WTC11 (cell line): ENCODE data around the gene ADARB2. TPM values are rescaled to one million over a fixed set of nuclear protein-coding genes. Genes with fewer than 3 reads are reported as not detected.

ENCODE experiments used
- ATAC-seq: fragments of 200-7000 bp; cut with Tn5 transposase; 2 replicates; pipeline ENCODE4 v1.10.0; 2021; ENCODE audit warnings: mild to moderate bottlenecking, moderate library complexity
- CTCF ChIA-PET: fragments of 300-600 bp; sonication (Branson Sonifier 250); formaldehyde crosslinking; loops from one replicate; lab custom pipeline; 2021; ENCODE audit warnings: antibody characterized with exemption; lab: Charles Lee
- POLR2A ChIA-PET: fragments of 350-600 bp; sonication (Branson Sonifier 250); formaldehyde crosslinking; loops from one replicate; lab custom pipeline; 2021; ENCODE audit warnings: antibody characterized with exemption; lab: Charles Lee
- DNase-seq: peaks from one replicate; pipeline ENCODE4 v3.0.0; 2021; ENCODE audit warnings: low spot score
- H3K27ac Mint-ChIP-seq: 2 replicates; pipeline ENCODE4 v1.8.0; 2021; ENCODE audit warnings: mixed read lengths
- H3K27me3 Mint-ChIP-seq: 2 replicates; pipeline ENCODE4 v1.8.0; 2021; ENCODE audit warnings: low read depth, mild to moderate bottlenecking, moderate library complexity, mixed read lengths
- H3K36me3 Mint-ChIP-seq: 2 replicates; pipeline ENCODE4 v1.8.0; 2021; ENCODE audit warnings: mixed read lengths
- H3K4me1 Mint-ChIP-seq: 2 replicates; pipeline ENCODE4 v1.8.0; 2022; ENCODE audit warnings: mixed read lengths
- H3K4me3 Mint-ChIP-seq: 2 replicates; pipeline ENCODE4 v1.8.0; 2021; ENCODE audit warnings: mild to moderate bottlenecking, moderate library complexity, mixed read lengths
- H3K9me3 Mint-ChIP-seq: 2 replicates; pipeline ENCODE4 v1.8.0; 2021; ENCODE audit warnings: mixed read lengths
- ELF4 ChIP-seq: sonication (generic); formaldehyde crosslinking; IDR thresholded peaks from 2 replicates; pipeline ENCODE4 v1.8.1; 2022; ENCODE audit warnings: low read depth, mild to moderate bottlenecking, moderate library complexity, missing genetic modification reagents
- FOXJ3 ChIP-seq: sonication (generic); formaldehyde crosslinking; IDR thresholded peaks from 2 replicates; pipeline ENCODE4 v1.9.0; 2021; ENCODE audit warnings: missing genetic modification reagents, mild to moderate bottlenecking, borderline replicate concordance
- GABPB1 ChIP-seq: sonication (generic); formaldehyde crosslinking; IDR thresholded peaks from 2 replicates; pipeline ENCODE4 v1.8.1; 2023; ENCODE audit warnings: mild to moderate bottlenecking, missing genetic modification reagents
- HMGA2 ChIP-seq: fragments of 250-450 bp; sonication (Bioruptor Pico); IDR thresholded peaks from 2 replicates; pipeline ENCODE4 v1.4.0; 2021; ENCODE audit warnings: mild to moderate bottlenecking, moderate library complexity
- MXD4 ChIP-seq: fragments of 250-450 bp; sonication (Bioruptor Pico); IDR thresholded peaks from 2 replicates; pipeline ENCODE4 v1.8.0; 2021; ENCODE audit warnings: mild to moderate bottlenecking, moderate library complexity, borderline replicate concordance
- NFE2L1 ChIP-seq: sonication (generic); formaldehyde crosslinking; IDR thresholded peaks from 2 replicates; pipeline ENCODE4 v1.8.1; 2023; ENCODE audit warnings: missing genetic modification reagents
- NR1H2 ChIP-seq: sonication (generic); formaldehyde crosslinking; IDR thresholded peaks from 2 replicates; pipeline ENCODE4 v1.9.0; 2021; ENCODE audit warnings: mild to moderate bottlenecking, moderate library complexity, missing genetic modification reagents
- PRDM15 ChIP-seq: sonication (generic); formaldehyde crosslinking; IDR thresholded peaks from 2 replicates; pipeline ENCODE4 v1.8.0; 2022; ENCODE audit warnings: missing genetic modification reagents
- RELA ChIP-seq: sonication (generic); formaldehyde crosslinking; IDR thresholded peaks from 2 replicates; pipeline ENCODE4 v1.8.1; 2022; ENCODE audit warnings: missing genetic modification reagents, mild to moderate bottlenecking, borderline replicate concordance
- SOX15 ChIP-seq: fragments of 250-450 bp; sonication (Bioruptor Pico); IDR thresholded peaks from 2 replicates; pipeline ENCODE4 v1.9.0; 2021; ENCODE audit warnings: mild to moderate bottlenecking
- TCF7 ChIP-seq: sonication (generic); formaldehyde crosslinking; IDR thresholded peaks from 2 replicates; pipeline ENCODE4 v1.8.0; 2022; ENCODE audit warnings: mild to moderate bottlenecking, low read depth, missing genetic modification reagents, moderate library complexity
- TEAD4 ChIP-seq: sonication (generic); formaldehyde crosslinking; IDR thresholded peaks from 2 replicates; pipeline ENCODE4 v1.8.0; 2022; ENCODE audit warnings: mild to moderate bottlenecking, missing genetic modification reagents
- USF1 ChIP-seq: sonication (generic); formaldehyde crosslinking; IDR thresholded peaks from 2 replicates; pipeline ENCODE4 v1.8.0; 2022; ENCODE audit warnings: mild to moderate bottlenecking, missing genetic modification reagents
- USF2 ChIP-seq: sonication (generic); formaldehyde crosslinking; IDR thresholded peaks from 2 replicates; pipeline ENCODE4 v1.8.1; 2023; ENCODE audit warnings: mild to moderate bottlenecking, missing genetic modification reagents, moderate library complexity
- ZBTB21 ChIP-seq: sonication (generic); formaldehyde crosslinking; IDR thresholded peaks from 2 replicates; pipeline ENCODE4 v1.8.1; 2023; ENCODE audit warnings: mild to moderate bottlenecking, missing genetic modification reagents, borderline replicate concordance
- ZNF263 ChIP-seq: sonication (generic); formaldehyde crosslinking; IDR thresholded peaks from 2 replicates; pipeline ENCODE4 v1.8.1; 2022; ENCODE audit warnings: low read depth, mild to moderate bottlenecking, moderate library complexity, missing genetic modification reagents
- ZNF396 ChIP-seq: fragments of 250-450 bp; sonication (Bioruptor Pico); IDR thresholded peaks from 2 replicates; pipeline ENCODE4 v1.8.0; 2021; ENCODE audit warnings: mild to moderate bottlenecking, moderate library complexity, borderline replicate concordance
- ZNF423 ChIP-seq: fragments of 250-450 bp; sonication (Bioruptor Pico); IDR thresholded peaks from 2 replicates; pipeline ENCODE4 v2.1.2; 2022; ENCODE audit warnings: mild to moderate bottlenecking, moderate library complexity
- ZNF671 ChIP-seq: fragments of 250-450 bp; sonication (Bioruptor Pico); IDR thresholded peaks from 2 replicates; pipeline ENCODE4 v1.8.0; 2021; ENCODE audit warnings: mild to moderate bottlenecking
- total RNA-seq: library from RNA; stranded (reverse); gene quantifications from 3 replicates; pipeline ENCODE4 v1.2.3, GENCODE V29; 2021
- TF ChIP-seq, protein P1 (sequence below): sonication (generic); formaldehyde crosslinking; conservative IDR thresholded peaks from 2 replicates; pipeline ENCODE4 v1.8.1; 2022; ENCODE audit warnings: mild to moderate bottlenecking, missing genetic modification reagents
- TF ChIP-seq, protein P2 (sequence below): fragments of 250-450 bp; sonication (Bioruptor Pico); IDR thresholded peaks from 2 replicates; pipeline ENCODE4 v2.1.2; 2022; ENCODE audit warnings: mild to moderate bottlenecking, moderate library complexity
- TF ChIP-seq, protein P3 (sequence below): fragments of 250-450 bp; sonication (Bioruptor Pico); conservative IDR thresholded peaks from 2 replicates; pipeline ENCODE4 v1.9.0; 2021; ENCODE audit warnings: mild to moderate bottlenecking

The ADARB2 gene
- total RNA-seq, 1 experiment from 2014 or later, result 3.7 TPM

- no peak for DNase-seq
- POLR2A ChIA-PET, result no interaction called here
- no peak overlapping the region for H3K4me3 Mint-ChIP-seq
- H3K36me3 Mint-ChIP-seq, result no peaks in the 10 kb centered on the region
- H3K27ac Mint-ChIP-seq, result no peak overlapping the region
- peaks cover 3% of the 10 kb centered on the region for H3K27me3 Mint-ChIP-seq
- ATAC-seq, result no peak
- TF ChIP-seq SOX15 (CRISPR knock-in tag), result no peak
- TF ChIP-seq, protein P1, sequence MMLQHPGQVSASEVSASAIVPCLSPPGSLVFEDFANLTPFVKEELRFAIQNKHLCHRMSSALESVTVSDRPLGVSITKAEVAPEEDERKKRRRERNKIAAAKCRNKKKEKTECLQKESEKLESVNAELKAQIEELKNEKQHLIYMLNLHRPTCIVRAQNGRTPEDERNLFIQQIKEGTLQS, result no peak
- TF ChIP-seq PRDM15 (CRISPR knock-in tag), result no peak
- TF ChIP-seq GABPB1, result no peak
- TF ChIP-seq MXD4 (CRISPR knock-in tag), result no peak
- TF ChIP-seq, protein P2, sequence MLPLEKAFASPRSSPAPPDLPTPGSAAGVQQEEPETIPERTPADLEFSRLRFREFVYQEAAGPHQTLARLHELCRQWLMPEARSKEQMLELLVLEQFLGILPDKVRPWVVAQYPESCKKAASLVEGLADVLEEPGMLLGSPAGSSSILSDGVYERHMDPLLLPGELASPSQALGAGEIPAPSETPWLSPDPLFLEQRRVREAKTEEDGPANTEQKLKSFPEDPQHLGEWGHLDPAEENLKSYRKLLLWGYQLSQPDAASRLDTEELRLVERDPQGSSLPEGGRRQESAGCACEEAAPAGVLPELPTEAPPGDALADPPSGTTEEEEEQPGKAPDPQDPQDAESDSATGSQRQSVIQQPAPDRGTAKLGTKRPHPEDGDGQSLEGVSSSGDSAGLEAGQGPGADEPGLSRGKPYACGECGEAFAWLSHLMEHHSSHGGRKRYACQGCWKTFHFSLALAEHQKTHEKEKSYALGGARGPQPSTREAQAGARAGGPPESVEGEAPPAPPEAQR (CRISPR knock-in tag), result no peak
- TF ChIP-seq USF2 (CRISPR knock-in tag), result no peak
- no peak for TF ChIP-seq RELA
- CTCF ChIA-PET, result interaction anchor here (1.1 kb wide), 1 partner anchor 136 kb away, joined by 3 read pairs; no protein-coding TSS in a partner anchor
- no peaks in the 10 kb centered on the region for H3K9me3 Mint-ChIP-seq
- peaks cover 5% of the 10 kb centered on the region; the same call in 1 of the 2 replicates for H3K4me1 Mint-ChIP-seq
Measured at GRCh38 chr10:1557081-1557480, 180.2 kb downstream of the ADARB2 start.

- Mint-ChIP-seq H3K27ac (no peak overlapping the region), H3K4me3 (no peak overlapping the region), H3K36me3 (no peaks in the 10 kb centered on the region), H3K27me3 (peaks cover 3% of the 10 kb centered on the region), H3K4me1 (peaks cover 6% of the 10 kb centered on the region; the same call in 1 of the 2 replicates), H3K9me3 (no peaks in the 10 kb centered on the region)
- ChIA-PET CTCF (no interaction called here), POLR2A (no interaction called here)
- DNase-seq, result no peak
- no peak for ATAC-seq
- no peak for TF ChIP-seq HMGA2 (CRISPR knock-in tag)
- no peak for TF ChIP-seq ZNF396 (CRISPR knock-in tag)
- no peak for TF ChIP-seq ZNF671 (CRISPR knock-in tag)
- TF ChIP-seq ZNF423, result no peak
- TF ChIP-seq ZNF263, result no peak
- TF ChIP-seq USF1, result no peak
Measured at GRCh38 chr10:1556496-1556895, 180.8 kb downstream of the ADARB2 start.

DNA sequence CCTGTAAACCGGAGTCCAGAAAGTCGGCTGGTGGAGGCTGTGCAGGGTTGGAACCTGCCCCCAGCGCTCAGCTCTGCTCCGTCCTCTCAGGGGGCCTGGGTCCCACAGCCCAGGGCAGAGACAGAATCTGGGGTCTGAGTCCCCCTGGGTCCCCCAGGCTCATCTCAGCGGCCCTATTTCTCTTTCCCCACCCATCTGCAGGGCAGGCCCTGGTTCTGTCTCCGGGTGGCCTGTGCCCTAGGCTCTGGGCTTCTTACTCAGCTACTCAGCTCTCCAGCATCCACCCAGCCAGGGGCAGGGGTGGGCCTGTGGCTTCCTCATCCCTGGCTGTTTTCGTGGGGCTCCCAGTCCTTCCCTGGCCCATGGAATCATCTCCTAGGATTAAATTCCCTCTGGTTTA is 183.4 kb downstream of the ADARB2 start:
- no peak overlapping the region for H3K27ac Mint-ChIP-seq
- ChIA-PET POLR2A (no interaction called here), CTCF (no interaction called here)
- ATAC-seq (no peak), DNase-seq (no peak)
- no peak overlapping the region for H3K4me3 Mint-ChIP-seq
- H3K4me1 Mint-ChIP-seq, result peaks cover 10% of the 10 kb centered on the region; the same call in 1 of the 2 replicates
- H3K9me3 Mint-ChIP-seq, result no peaks in the 10 kb centered on the region; the same call in 1 of the 2 replicates
- H3K27me3 Mint-ChIP-seq, result no peaks in the 10 kb centered on the region; the same call in 1 of the 2 replicates
- TF ChIP-seq NR1H2, result no peak
- no peak for TF ChIP-seq ELF4 (CRISPR knock-in tag)
- no peak for TF ChIP-seq NFE2L1 (CRISPR knock-in tag)
- no peak for TF ChIP-seq ZBTB21
- no peak for TF ChIP-seq ZNF263
- no peak for TF ChIP-seq TCF7 (CRISPR knock-in tag)
- TF ChIP-seq GABPB1, result no peak
- TF ChIP-seq ZNF396 (CRISPR knock-in tag), result no peak
- TF ChIP-seq TEAD4 (CRISPR knock-in tag), result no peak
- TF ChIP-seq, protein P3, sequence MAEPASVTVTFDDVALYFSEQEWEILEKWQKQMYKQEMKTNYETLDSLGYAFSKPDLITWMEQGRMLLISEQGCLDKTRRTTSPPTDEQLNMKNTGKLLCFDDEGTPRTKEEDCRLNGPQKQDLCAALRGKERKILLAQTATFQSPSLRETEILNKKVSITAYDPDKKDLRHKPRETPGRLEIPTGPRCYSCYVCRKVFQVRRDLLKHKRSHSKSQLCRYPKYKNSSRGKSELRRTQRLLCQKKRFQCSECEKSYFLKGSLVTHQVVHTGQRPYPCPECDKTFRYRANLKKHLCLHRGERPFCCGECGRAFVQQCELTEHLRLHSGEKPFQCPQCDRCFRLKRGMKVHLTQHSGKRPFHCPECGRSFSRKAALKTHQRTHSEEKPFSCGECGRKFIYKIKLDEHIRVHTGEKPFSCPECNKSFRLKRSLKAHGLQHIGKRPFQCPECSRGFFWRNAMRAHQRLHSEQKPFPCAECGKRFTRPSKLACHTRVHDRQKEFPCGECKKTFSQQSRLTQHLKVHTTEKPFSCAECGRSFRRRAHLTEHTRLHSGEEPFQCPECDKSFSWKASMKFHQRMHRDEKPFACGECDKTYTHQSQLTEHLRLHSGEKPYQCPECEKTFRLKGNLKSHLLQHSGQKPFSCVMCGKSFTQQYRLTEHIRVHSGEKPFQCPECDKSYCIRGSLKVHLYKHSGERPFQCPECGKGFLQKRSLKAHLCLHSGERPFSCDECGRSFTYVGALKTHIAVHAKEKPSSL (CRISPR knock-in tag), result no peak
- no peak for TF ChIP-seq FOXJ3 (CRISPR knock-in tag)
- H3K36me3 Mint-ChIP-seq, result no peaks in the 10 kb centered on the region
